WERI-Rb-1 (cell line): ENCODE results near the gene METAP1.

Source experiments
- DNase-seq: peaks from one replicate; pipeline ENCODE4 v3.0.0-alpha.2; 2020
- H3K27ac ChIP-seq: fragments of 250-450 bp; sonication (Bioruptor Pico); 2 replicates; pipeline ENCODE4 v1.5.1; 2020; ENCODE audit warnings: mild to moderate bottlenecking, moderate library complexity
- H3K27me3 ChIP-seq: fragments of 250-450 bp; sonication (Bioruptor Pico); 2 replicates; pipeline ENCODE4 v1.5.1; 2021; ENCODE audit warnings: mild to moderate bottlenecking, low read depth, moderate library complexity; ENCODE audit not compliant: insufficient read depth, severe bottlenecking
- H3K36me3 ChIP-seq: fragments of 250-450 bp; sonication (Bioruptor Pico); 2 replicates; pipeline ENCODE4 v1.5.1; 2020; ENCODE audit warnings: mild to moderate bottlenecking, moderate library complexity
- H3K4me3 ChIP-seq: 2 replicates; pipeline ENCODE4 v1.5.1; 2011; ENCODE audit warnings: low read depth, mild to moderate bottlenecking, control low read depth, low read length
- H3K9me3 ChIP-seq: fragments of 250-450 bp; sonication (Bioruptor Pico); 2 replicates; pipeline ENCODE4 v1.5.1; 2021; ENCODE audit warnings: mild to moderate bottlenecking, moderate library complexity; ENCODE audit not compliant: severe bottlenecking
- TF ChIP-seq, protein P1 (sequence below): IDR thresholded peaks from 2 replicates; pipeline ENCODE4 v1.5.1; 2011; ENCODE audit warnings: low read depth, mild to moderate bottlenecking, control low read depth, inconsistent platforms, low read length

Gene METAP1

DNA sequence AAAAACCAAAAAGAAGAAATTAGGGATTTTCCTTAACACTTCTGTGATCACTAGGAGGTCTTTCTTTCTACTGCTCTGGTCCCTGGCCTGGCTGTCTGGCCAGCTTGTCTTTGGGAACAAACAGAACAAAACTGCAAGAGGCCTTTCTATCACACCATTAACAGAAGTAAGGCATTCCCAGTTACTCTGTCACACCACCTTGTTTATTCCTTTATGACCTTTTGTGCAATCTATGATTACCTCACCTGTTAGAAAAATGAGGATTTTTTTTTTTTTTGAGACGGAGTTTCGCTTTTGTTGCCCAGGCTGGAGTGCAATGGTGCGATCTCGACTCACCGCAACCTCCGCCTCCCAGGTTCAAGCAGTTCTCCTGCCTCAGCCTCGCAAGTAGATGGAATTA is 3.0 kb downstream of the METAP1 start:
- Histone ChIP-seq H3K36me3 (peaks cover 7% of the 10 kb centered on the region), H3K27ac (no peak overlapping the region), H3K27me3 (no peaks in the 10 kb centered on the region), H3K4me3 (no peak overlapping the region), H3K9me3 (no peaks in the 10 kb centered on the region)
- no peak for DNase-seq
- TF ChIP-seq, protein P1, sequence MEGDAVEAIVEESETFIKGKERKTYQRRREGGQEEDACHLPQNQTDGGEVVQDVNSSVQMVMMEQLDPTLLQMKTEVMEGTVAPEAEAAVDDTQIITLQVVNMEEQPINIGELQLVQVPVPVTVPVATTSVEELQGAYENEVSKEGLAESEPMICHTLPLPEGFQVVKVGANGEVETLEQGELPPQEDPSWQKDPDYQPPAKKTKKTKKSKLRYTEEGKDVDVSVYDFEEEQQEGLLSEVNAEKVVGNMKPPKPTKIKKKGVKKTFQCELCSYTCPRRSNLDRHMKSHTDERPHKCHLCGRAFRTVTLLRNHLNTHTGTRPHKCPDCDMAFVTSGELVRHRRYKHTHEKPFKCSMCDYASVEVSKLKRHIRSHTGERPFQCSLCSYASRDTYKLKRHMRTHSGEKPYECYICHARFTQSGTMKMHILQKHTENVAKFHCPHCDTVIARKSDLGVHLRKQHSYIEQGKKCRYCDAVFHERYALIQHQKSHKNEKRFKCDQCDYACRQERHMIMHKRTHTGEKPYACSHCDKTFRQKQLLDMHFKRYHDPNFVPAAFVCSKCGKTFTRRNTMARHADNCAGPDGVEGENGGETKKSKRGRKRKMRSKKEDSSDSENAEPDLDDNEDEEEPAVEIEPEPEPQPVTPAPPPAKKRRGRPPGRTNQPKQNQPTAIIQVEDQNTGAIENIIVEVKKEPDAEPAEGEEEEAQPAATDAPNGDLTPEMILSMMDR: no peak

DNA sequence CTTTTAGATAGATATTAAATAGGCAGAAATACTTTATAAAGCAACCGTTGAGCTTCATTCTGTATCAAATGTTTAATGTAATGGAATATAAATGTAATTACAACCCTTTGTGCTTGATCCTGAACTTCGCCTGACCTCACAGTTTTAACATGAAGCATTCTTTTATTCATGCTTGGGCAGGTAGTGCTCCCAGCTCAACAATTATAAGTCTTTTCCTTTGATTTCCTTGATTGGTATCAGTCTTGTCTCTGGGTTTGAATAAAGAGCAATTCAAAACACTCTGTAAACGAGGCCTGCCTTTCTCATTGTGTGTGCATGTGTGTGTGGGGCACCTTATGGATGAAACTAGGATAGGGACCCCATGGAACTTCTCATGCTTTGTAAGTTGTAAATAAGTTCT is 6.8 kb downstream of the METAP1 start:
- H3K27me3 ChIP-seq: no peaks in the 10 kb centered on the region

DNA sequence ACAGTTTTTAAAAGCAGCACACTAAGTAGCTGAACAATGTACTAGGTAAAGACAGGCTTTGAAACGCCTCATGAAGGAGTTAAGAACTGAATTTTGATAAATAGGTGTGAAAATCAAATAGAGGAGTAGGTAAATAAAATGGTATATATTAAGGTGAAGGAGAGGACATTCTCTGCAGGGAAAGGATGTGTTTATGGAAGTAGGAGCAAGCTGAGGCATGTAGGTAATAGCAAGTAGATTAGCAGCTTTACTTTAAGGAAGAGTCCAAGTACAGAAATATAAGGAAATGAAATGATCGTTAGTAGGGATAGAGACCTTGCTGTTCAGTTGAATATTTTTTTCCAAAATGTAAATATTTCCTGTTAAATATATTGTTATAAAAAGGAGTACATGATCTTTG is 12.5 kb downstream of the METAP1 start:
- Histone ChIP-seq H3K36me3 (no peaks in the 10 kb centered on the region), H3K27ac (no peak overlapping the region)

More for the DNA sequence above, 6.8 kb downstream of the METAP1 start:
- TF ChIP-seq, protein P1: no peak
- H3K4me3 ChIP-seq: no peak overlapping the region
- H3K36me3 ChIP-seq: peaks cover 3% of the 10 kb centered on the region
- H3K9me3 ChIP-seq: no peaks in the 10 kb centered on the region
- no peak overlapping the region for H3K27ac ChIP-seq
- no peak for DNase-seq

DNA sequence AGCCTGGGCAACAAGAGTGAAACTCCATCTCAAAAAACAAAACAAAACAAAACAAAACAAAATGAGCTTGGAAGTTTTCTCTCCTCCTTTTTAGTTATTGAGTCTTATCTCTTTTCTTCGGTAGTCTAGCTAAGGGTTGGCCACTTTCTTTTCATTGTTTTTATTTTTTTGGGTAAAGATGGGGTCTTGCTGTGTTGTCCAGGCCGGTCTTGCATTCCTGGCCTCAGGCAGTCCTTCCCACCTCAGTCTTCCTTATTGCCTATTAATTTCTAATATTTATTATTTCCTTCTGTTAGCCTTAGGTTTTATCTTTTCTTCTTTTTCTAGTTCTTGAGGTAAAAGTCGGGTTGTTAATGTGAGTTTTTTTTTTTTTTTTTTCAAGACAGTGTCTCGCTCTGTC is 16.4 kb downstream of the METAP1 start:
- H3K9me3 ChIP-seq: no peaks in the 10 kb centered on the region
- no peak overlapping the region for H3K27ac ChIP-seq
- TF ChIP-seq, protein P1: no peak
- H3K4me3 ChIP-seq: no peak overlapping the region
- H3K36me3 ChIP-seq: no peaks in the 10 kb centered on the region; the same call in 1 of the 2 replicates
- DNase-seq: no peak
- H3K27me3 ChIP-seq: no peaks in the 10 kb centered on the region

More for the DNA sequence above, 12.5 kb downstream of the METAP1 start:
- TF ChIP-seq, protein P1: no peak
- Histone ChIP-seq H3K27me3 (no peaks in the 10 kb centered on the region), H3K9me3 (no peaks in the 10 kb centered on the region), H3K4me3 (no peak overlapping the region)
- no peak for DNase-seq

DNA sequence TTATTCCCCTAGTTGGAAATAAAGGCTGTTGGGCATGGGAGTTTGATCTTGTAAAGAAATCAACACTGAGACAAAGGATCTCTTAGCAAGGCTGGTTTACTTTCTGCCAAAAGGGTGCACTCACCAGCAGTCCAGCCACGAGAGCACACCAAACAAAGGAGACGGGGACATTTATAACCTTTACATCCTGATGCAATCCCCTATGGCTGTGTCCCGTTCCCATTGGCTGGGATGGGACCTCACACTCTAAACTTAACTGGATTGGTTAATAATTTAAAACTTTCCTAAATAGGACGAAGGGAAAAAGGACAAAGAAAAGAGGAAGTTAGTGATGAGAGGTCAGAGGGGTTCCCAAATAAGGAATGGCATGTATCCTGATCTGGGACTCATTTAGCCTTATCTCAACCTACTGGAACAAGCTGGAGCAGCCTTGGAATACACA is 17.9 kb downstream of the METAP1 start:
- no peak overlapping the region for H3K4me3 ChIP-seq
- no peaks in the 10 kb centered on the region for H3K9me3 ChIP-seq
- DNase-seq: no peak
- no peaks in the 10 kb centered on the region for H3K27me3 ChIP-seq
- TF ChIP-seq, protein P1: no peak
- no peak overlapping the region for H3K27ac ChIP-seq
- H3K36me3 ChIP-seq: no peaks in the 10 kb centered on the region; the same call in none of the 2 replicates

DNA sequence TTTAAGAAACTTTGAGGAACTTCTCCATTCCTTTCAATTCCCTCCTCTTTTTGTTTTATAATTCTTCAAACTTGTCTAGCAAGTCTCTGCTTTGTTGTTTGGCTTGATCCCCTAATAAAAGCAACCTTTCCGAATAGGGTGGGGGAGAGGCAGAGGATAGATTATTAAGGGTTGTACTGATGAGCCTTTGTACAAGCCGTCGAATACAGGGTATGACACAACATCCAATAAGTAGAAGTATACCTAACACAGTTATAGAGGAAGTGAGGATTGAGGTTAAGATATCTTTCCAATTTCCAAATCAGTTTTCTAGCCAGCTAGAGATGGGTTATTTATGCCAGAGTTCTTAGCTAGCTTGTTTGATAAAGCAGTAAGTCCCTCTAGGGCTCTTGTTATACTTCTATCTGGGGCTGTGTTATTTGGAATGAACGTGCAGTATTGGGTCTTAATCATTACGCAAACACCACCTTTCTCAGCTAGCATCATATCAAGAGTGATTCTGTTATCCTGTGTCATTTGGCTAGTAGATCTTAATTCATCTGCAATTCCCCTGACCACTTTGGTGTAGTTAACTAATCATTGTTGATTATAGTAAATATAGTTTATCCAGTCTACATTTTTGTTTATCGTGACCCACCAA is 18.5 kb downstream of the METAP1 start:
- Histone ChIP-seq H3K36me3 (no peaks in the 10 kb centered on the region; the same call in none of the 2 replicates), H3K27me3 (no peaks in the 10 kb centered on the region), H3K27ac (no peak overlapping the region), H3K9me3 (no peaks in the 10 kb centered on the region), H3K4me3 (no peak overlapping the region)
- DNase-seq: no peak
- TF ChIP-seq, protein P1: no peak
